Natural killer cell (primary cell): ENCODE data around the gene ANKFN1. TPM values are rescaled to one million over a fixed set of nuclear protein-coding genes. Genes with fewer than 3 reads are reported as not detected.

ENCODE experiments used
- ATAC-seq, 3 donors: fragments of 150-1000 bp in 2 of 3; fragments of 200-7000 bp in 1 of 3; cut with Tn5 transposase; 1 replicate in 1 of 3; 2 replicates in 2 of 3; pipeline ENCODE4 v1.10.0; 2021; ENCODE audit warnings: mild to moderate bottlenecking in 2 of 3, moderate library complexity in 2 of 3
- DNase-seq, 2 donors: peaks; one replicate each; pipeline versions ENCODE4 v3.0.0 to v3.0.0-alpha.2; 2013 to 2021; ENCODE audit warnings: mixed read lengths in 1 of 2
- H3K27ac ChIP-seq: one replicate; pipeline ENCODE4 v1.5.1; 2013; ENCODE audit warnings: mild to moderate bottlenecking, low read length
- H3K27me3 ChIP-seq: one replicate; pipeline ENCODE4 v1.6.1; 2013; ENCODE audit warnings: low read length; ENCODE audit not compliant: control insufficient read depth, insufficient read depth
- H3K36me3 ChIP-seq: one replicate; pipeline ENCODE4 v1.6.1; 2013; ENCODE audit warnings: low read length; ENCODE audit not compliant: control insufficient read depth, insufficient read depth
- H3K4me1 ChIP-seq: one replicate; pipeline ENCODE4 v1.6.1; 2013; ENCODE audit warnings: low read length; ENCODE audit not compliant: control insufficient read depth, insufficient read depth
- H3K4me3 ChIP-seq: one replicate; pipeline ENCODE4 v1.5.1; 2013; ENCODE audit warnings: low read length
- H3K9me3 ChIP-seq: one replicate; pipeline ENCODE4 v1.6.1; 2013; ENCODE audit warnings: low read length; ENCODE audit not compliant: control insufficient read depth, insufficient read depth
- H3K27ac Mint-ChIP-seq, 2 donors: one replicate each; pipeline ENCODE4 v1.8.0; 2022; ENCODE audit warnings: mild to moderate bottlenecking in 2 of 2, mixed read lengths in 2 of 2, moderate library complexity in 1 of 2
- H3K27me3 Mint-ChIP-seq, 2 donors: one replicate each; pipeline ENCODE4 v1.8.0; 2022; ENCODE audit warnings: low read depth in 2 of 2, mixed read lengths in 2 of 2
- H3K36me3 Mint-ChIP-seq: one replicate; pipeline ENCODE4 v1.8.0; 2022; ENCODE audit warnings: mixed read lengths
- H3K4me1 Mint-ChIP-seq, 2 donors: one replicate each; pipeline ENCODE4 v1.8.0; 2022; ENCODE audit warnings: mixed read lengths in 2 of 2
- H3K4me3 Mint-ChIP-seq: one replicate; pipeline ENCODE4 v1.8.0; 2022; ENCODE audit warnings: mild to moderate bottlenecking, moderate library complexity, mixed read lengths
- H3K9me3 Mint-ChIP-seq, 2 donors: one replicate each; pipeline ENCODE4 v1.8.0; 2022; ENCODE audit warnings: mixed read lengths in 2 of 2
- WGBS: methylation state at CpG from one replicate; pipeline ENCODE4 v1.1.7; 2013; ENCODE audit warnings: missing lambda C conversion rate; ENCODE audit not compliant: insufficient coverage; 5-methylcytosine and 5-hydroxymethylcytosine counted together
- intact Hi-C: fragments of 100-400 bp; cut with micrococcal nuclease; formaldehyde crosslinking; loops from one replicate; pipeline ENCODE4 v1.14.2; 2022
- total RNA-seq, 4 donors: library from RNA; stranded (reverse); fragments of 120-200 nt in 1 of 4; gene quantifications; one replicate each; pipeline versions ENCODE4 v1.2.3 to v1.2.4, GENCODE V29; 2013 to 2022
- TF ChIP-seq, protein P1 (sequence below): fragments of 200-600 bp; IDR thresholded peaks from one replicate; pipeline ENCODE4 v1.8.0; 2022; ENCODE audit warnings: antibody characterized with exemption

The ANKFN1 gene
- total RNA-seq, 3 donors from 2014 or later (not counting 1 experiment from before 2014, with no cell fraction given) = not detected

DNA sequence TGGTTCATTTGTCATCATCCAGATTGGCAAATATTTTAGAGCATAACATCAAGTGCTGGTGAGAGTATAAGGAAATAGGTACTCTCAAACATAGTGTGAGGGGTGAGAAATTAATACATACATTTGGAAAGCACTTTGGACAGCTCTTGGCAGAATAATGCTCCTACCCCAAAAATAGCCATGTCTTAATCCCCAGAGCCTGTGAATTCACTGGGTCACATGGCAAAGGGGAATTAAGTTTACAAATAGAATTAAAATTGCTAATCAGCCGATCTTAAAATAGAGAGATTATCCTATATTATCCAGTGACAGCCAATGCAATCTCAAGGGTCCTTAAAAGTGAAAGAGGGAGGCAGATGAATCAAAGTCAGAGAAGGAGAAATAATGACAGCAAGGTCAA, 38.8 kb upstream of the ANKFN1 start:
- Histone ChIP-seq H3K4me1 (no peaks in the 10 kb centered on the region), H3K27ac (no peak overlapping the region), H3K36me3 (no peaks in the 10 kb centered on the region), H3K4me3 (no peak overlapping the region), H3K27me3 (no peaks in the 10 kb centered on the region), H3K9me3 (no peaks in the 10 kb centered on the region)
- H3K36me3 Mint-ChIP-seq = no peaks in the 10 kb centered on the region
- intact Hi-C loops = no loop called here
- H3K4me1 Mint-ChIP-seq = no peaks in the 10 kb centered on the region
- ATAC-seq (no peak), DNase-seq (no peak)
- no peak overlapping the region for H3K27ac Mint-ChIP-seq
- TF ChIP-seq, protein P1, sequence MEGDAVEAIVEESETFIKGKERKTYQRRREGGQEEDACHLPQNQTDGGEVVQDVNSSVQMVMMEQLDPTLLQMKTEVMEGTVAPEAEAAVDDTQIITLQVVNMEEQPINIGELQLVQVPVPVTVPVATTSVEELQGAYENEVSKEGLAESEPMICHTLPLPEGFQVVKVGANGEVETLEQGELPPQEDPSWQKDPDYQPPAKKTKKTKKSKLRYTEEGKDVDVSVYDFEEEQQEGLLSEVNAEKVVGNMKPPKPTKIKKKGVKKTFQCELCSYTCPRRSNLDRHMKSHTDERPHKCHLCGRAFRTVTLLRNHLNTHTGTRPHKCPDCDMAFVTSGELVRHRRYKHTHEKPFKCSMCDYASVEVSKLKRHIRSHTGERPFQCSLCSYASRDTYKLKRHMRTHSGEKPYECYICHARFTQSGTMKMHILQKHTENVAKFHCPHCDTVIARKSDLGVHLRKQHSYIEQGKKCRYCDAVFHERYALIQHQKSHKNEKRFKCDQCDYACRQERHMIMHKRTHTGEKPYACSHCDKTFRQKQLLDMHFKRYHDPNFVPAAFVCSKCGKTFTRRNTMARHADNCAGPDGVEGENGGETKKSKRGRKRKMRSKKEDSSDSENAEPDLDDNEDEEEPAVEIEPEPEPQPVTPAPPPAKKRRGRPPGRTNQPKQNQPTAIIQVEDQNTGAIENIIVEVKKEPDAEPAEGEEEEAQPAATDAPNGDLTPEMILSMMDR = no peak
- no peaks in the 10 kb centered on the region for H3K27me3 Mint-ChIP-seq
- no peaks in the 10 kb centered on the region for H3K9me3 Mint-ChIP-seq
- no CpG with 5 or more reads among the region's 1 CpG for WGBS
- no peak overlapping the region for H3K4me3 Mint-ChIP-seq

DNA sequence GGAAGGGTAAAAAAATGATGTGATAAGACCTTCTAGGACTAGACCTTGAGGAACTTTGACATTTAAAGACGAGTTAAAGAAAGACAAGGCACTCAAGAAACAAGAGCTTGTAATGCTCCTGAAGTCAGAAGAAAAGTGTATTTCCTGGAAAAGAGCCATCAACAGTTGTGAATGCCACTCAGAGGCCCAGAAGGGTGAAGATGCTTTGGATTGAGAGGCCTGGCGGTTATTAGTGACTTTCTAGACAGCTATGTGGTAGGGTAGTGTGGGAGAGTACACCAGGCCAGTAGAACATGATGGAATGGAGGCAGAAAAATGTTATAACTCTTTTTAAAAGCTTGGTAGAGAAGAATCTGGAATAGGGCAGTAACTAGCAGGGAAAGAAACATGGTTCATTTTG, 34.1 kb upstream of the ANKFN1 start:
- WGBS = 57% methylated on average over 2 of the region's 2 CpGs
- H3K9me3 Mint-ChIP-seq = no peaks in the 10 kb centered on the region
- intact Hi-C loops = no loop called here

GRCh38 chr17:56119936-56120335, 33.3 kb upstream of the ANKFN1 start:
- ATAC-seq (no peak), DNase-seq (no peak)
- TF ChIP-seq, protein P1 = no peak
- WGBS = 83% methylated on average over 4 of the region's 4 CpGs
- H3K36me3 Mint-ChIP-seq = no peaks in the 10 kb centered on the region
- no peak overlapping the region for H3K27ac Mint-ChIP-seq
- Histone ChIP-seq H3K4me1 (no peaks in the 10 kb centered on the region), H3K9me3 (no peaks in the 10 kb centered on the region), H3K27me3 (no peaks in the 10 kb centered on the region), H3K27ac (no peak overlapping the region), H3K4me3 (no peak overlapping the region), H3K36me3 (no peaks in the 10 kb centered on the region)
- no peaks in the 10 kb centered on the region for H3K9me3 Mint-ChIP-seq
- intact Hi-C loops = no loop called here
- H3K4me3 Mint-ChIP-seq = no peak overlapping the region
- no peaks in the 10 kb centered on the region for H3K4me1 Mint-ChIP-seq
- H3K27me3 Mint-ChIP-seq = no peaks in the 10 kb centered on the region

More for the DNA sequence above, 34.1 kb upstream of the ANKFN1 start:
- Mint-ChIP-seq H3K27me3 (no peaks in the 10 kb centered on the region), H3K36me3 (no peaks in the 10 kb centered on the region), H3K4me3 (no peak overlapping the region), H3K27ac (no peak overlapping the region), H3K4me1 (no peaks in the 10 kb centered on the region)
- Histone ChIP-seq H3K36me3 (no peaks in the 10 kb centered on the region), H3K27me3 (no peaks in the 10 kb centered on the region), H3K4me1 (no peaks in the 10 kb centered on the region), H3K4me3 (no peak overlapping the region), H3K27ac (no peak overlapping the region), H3K9me3 (no peaks in the 10 kb centered on the region)
- DNase-seq (no peak), ATAC-seq (no peak)
- TF ChIP-seq, protein P1 = no peak
